Peyer's patch (tissue), 4 donors: Measurements from ENCODE around the gene CNDP2.
"Not testable (repeated sequence)": the region's sequence is repeated elsewhere in the genome, so short reads cannot be mapped to it uniquely, and the experiment has no call there.

Source experiments
- POLR2A ChIP-seq, 2 donors: fragments of 450-650 bp; IDR thresholded peaks; one replicate each; pipeline ENCODE4 v1.5.1; 2017; ENCODE audit warnings: antibody characterized with exemption in 2 of 2, mild to moderate bottlenecking in 2 of 2, moderate library complexity in 2 of 2
- TF ChIP-seq, protein P1 (sequence below), 6 experiments: fragments of 450-650 bp in 4 of 6; fragments of 200-600 bp in 2 of 6; sonication (generic) in 1 of 6; IDR thresholded peaks; one replicate each; pipeline ENCODE4 v1.5.1; 2017 to 2019; ENCODE audit warnings: antibody characterized with exemption in 6 of 6, mild to moderate bottlenecking in 3 of 6, moderate library complexity in 1 of 6

DNA sequence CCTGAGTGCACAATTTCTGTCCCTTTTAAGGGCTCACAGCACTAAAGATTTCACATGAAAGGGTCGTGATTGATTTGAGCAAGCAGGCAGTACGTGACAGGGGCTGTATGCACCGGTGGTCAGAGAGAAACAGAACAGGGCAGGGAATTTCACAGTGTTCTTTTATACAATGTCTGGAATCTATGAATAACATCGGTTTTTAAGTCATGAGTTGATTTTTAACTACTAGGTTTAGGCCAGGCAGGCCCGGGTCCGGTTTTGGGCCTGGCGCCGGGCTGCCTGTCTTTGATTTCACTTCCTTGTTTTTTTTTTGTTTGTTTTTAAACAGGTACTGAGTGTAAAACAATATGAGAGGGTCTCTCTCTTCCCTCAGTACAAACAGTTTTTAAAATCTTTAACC, 4.6 kb downstream of the CNDP2 start:
- TF ChIP-seq, protein P1, sequence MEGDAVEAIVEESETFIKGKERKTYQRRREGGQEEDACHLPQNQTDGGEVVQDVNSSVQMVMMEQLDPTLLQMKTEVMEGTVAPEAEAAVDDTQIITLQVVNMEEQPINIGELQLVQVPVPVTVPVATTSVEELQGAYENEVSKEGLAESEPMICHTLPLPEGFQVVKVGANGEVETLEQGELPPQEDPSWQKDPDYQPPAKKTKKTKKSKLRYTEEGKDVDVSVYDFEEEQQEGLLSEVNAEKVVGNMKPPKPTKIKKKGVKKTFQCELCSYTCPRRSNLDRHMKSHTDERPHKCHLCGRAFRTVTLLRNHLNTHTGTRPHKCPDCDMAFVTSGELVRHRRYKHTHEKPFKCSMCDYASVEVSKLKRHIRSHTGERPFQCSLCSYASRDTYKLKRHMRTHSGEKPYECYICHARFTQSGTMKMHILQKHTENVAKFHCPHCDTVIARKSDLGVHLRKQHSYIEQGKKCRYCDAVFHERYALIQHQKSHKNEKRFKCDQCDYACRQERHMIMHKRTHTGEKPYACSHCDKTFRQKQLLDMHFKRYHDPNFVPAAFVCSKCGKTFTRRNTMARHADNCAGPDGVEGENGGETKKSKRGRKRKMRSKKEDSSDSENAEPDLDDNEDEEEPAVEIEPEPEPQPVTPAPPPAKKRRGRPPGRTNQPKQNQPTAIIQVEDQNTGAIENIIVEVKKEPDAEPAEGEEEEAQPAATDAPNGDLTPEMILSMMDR (IDR thresholded peaks at IDR 0.05) = not testable (repeated sequence)
- TF ChIP-seq POLR2A (IDR thresholded peaks at IDR 0.05) = not testable (repeated sequence)
